Gastroesophageal sphincter (tissue), 4 donors: ENCODE results near the gene RBM6. TPM values are rescaled to one million over a fixed set of nuclear protein-coding genes. Genes with fewer than 3 reads are reported as not detected.

Source experiments
- ATAC-seq: fragments of 150-250 bp; one replicate; pipeline ENCODE4 v1.9.1; 2016; ENCODE audit warnings: mild to moderate bottlenecking, moderate library complexity
- H3K27ac ChIP-seq, 4 donors: fragments of 200-600 bp; sonication (generic) in 3 of 4; 1 replicate in 3 of 4; 2 replicates in 1 of 4; pipeline ENCODE4 v1.5.1; 2016 to 2019
- H3K27me3 ChIP-seq: fragments of 200-600 bp; sonication (generic); one replicate; pipeline ENCODE4 v1.5.1; 2019
- H3K36me3 ChIP-seq, 2 donors: fragments of 200-600 bp; sonication (generic); one replicate each; pipeline ENCODE4 v1.5.1; 2019; ENCODE audit warnings: control low read depth in 1 of 2
- H3K4me1 ChIP-seq, 3 donors: fragments of 200-600 bp; sonication (generic); 1 replicate in 2 of 3; 2 replicates in 1 of 3; pipeline ENCODE4 v1.5.1; 2016 to 2019; ENCODE audit warnings: control low read depth in 2 of 3
- H3K4me3 ChIP-seq, 2 donors: fragments of 200-600 bp; sonication (generic); one replicate each; pipeline ENCODE4 v1.5.1; 2019; ENCODE audit warnings: mild to moderate bottlenecking in 1 of 2, moderate library complexity in 1 of 2
- H3K9me3 ChIP-seq, 3 donors: fragments of 200-600 bp; sonication (generic); one replicate each; pipeline ENCODE4 v1.5.1; 2017 to 2019; ENCODE audit warnings: control low read depth in 2 of 3
- CTCF ChIP-seq, 4 experiments: fragments of 200-600 bp in 2 of 4; fragments of 450-650 bp in 2 of 4; sonication (generic) in 1 of 4; IDR thresholded peaks; one replicate each; pipeline ENCODE4 v1.5.1; 2017 to 2019; ENCODE audit warnings: antibody characterized with exemption in 4 of 4, mild to moderate bottlenecking in 2 of 4, moderate library complexity in 2 of 4
- EP300 ChIP-seq: sonication (generic); formaldehyde crosslinking; IDR thresholded peaks from one replicate; pipeline ENCODE4 v1.6.1; 2017; ENCODE audit warnings: antibody characterized with exemption, mild to moderate bottlenecking
- POLR2A ChIP-seq, 2 donors: fragments of 450-650 bp; IDR thresholded peaks; one replicate each; pipeline ENCODE4 v1.6.1; 2017; ENCODE audit warnings: antibody characterized with exemption in 2 of 2, mild to moderate bottlenecking in 2 of 2, moderate library complexity in 1 of 2
- POLR2AphosphoS5 ChIP-seq: sonication (generic); formaldehyde crosslinking; IDR thresholded peaks from one replicate; pipeline ENCODE4 v1.6.1; 2017; ENCODE audit warnings: antibody characterized with exemption
- WGBS, 2 donors: methylation state at CpG; one replicate each; pipeline ENCODE4 v1.1.5; 2018; ENCODE audit warnings: low coverage in 1 of 2; 5-methylcytosine and 5-hydroxymethylcytosine counted together
- total RNA-seq, 4 donors: library from RNA; depleted of rRNA; stranded (reverse); fragments of >200 nt; gene quantifications; one replicate each; pipeline ENCODE4 v1.1.0, GENCODE V29; 2016

Gene RBM6
- total RNA-seq, 4 donors from 2014 or later, result 39.0 to 135 (median 84.2) TPM

GRCh38 chr3:50124052-50124799 is 184.3 kb downstream of the RBM6 start:
- H3K4me1 ChIP-seq, result peaks cover 0 to 62% (median 26%) of the 10 kb centered on the region in 3 donors
- no peak overlapping the region for H3K4me3 ChIP-seq
- H3K27me3 ChIP-seq, result no peaks in the 10 kb centered on the region
- no peak for TF ChIP-seq EP300
- TF ChIP-seq POLR2AphosphoS5, result no peak
- no peak for TF ChIP-seq POLR2A (IDR thresholded peaks at IDR 0.05)
- no peak for TF ChIP-seq CTCF (IDR thresholded peaks at IDR 0.05)
- H3K27ac ChIP-seq, result no peak overlapping the region
- 0% methylated on average over 1 of the region's 15 CpGs; no CpG with 5 or more reads in 1 of the 2 donors for WGBS, 2 donors
- ATAC-seq, result no peak
- H3K9me3 ChIP-seq, result no peaks in the 10 kb centered on the region
- H3K36me3 ChIP-seq, result peaks cover 0 to 23% of the 10 kb centered on the region in 2 donors

GRCh38 chr3:50124800-50125178 is 184.8 kb downstream of the RBM6 start:
- peaks cover 0 to 62% (median 26%) of the 10 kb centered on the region in 3 donors for H3K4me1 ChIP-seq
- ATAC-seq, result no peak

GRCh38 chr3:50125541-50126286 is 185.8 kb downstream of the RBM6 start:
- Histone ChIP-seq H3K4me1 (peaks cover 0 to 62% (median 26%) of the 10 kb centered on the region in 3 donors), H3K9me3 (no peaks in the 10 kb centered on the region), H3K27ac (no peak overlapping the region), H3K4me3 (no peak overlapping the region), H3K36me3 (peaks cover 0 to 9% of the 10 kb centered on the region in 2 donors), H3K27me3 (no peaks in the 10 kb centered on the region)
- TF ChIP-seq POLR2A (IDR thresholded peaks at IDR 0.05) (no peak), POLR2AphosphoS5 (no peak), EP300 (no peak), CTCF (IDR thresholded peaks at IDR 0.05) (no peak)
- no peak for ATAC-seq
- WGBS, 2 donors, result 59 to 71% methylated on average over 1 to 3 of the region's 9 CpGs

More at GRCh38 chr3:50124800-50125178, 184.8 kb downstream of the RBM6 start:
- Histone ChIP-seq H3K9me3 (no peaks in the 10 kb centered on the region), H3K27me3 (no peaks in the 10 kb centered on the region), H3K27ac (no peak overlapping the region), H3K36me3 (peaks cover 0 to 18% of the 10 kb centered on the region in 2 donors), H3K4me3 (no peak overlapping the region)
- WGBS, 2 donors, result no CpG with 5 or more reads among the region's 12 CpGs
- no peak for TF ChIP-seq EP300

- Histone ChIP-seq H3K27ac (no peak overlapping the region), H3K4me3 (no peak overlapping the region), H3K36me3 (peaks cover 0 to under 1% of the 10 kb centered on the region in 2 donors), H3K27me3 (no peaks in the 10 kb centered on the region), H3K4me1 (peaks cover 0 to 59% (median 26%) of the 10 kb centered on the region in 3 donors), H3K9me3 (no peaks in the 10 kb centered on the region)
- ATAC-seq, result peak; percentile 26
- TF ChIP-seq POLR2AphosphoS5 (no peak), EP300 (no peak), CTCF (IDR thresholded peaks at IDR 0.05) (no peak), POLR2A (IDR thresholded peaks at IDR 0.05) (no peak)
- WGBS, 2 donors, result 24 to 49% methylated on average over 6 to 10 of the region's 16 CpGs
These were observed 186.6 kb downstream of the RBM6 start for GRCh38 chr3:50126287-50127211.

Other genes with a start within 250 kb of the RBM6 start
- under 1 TPM in 2 of 4 donors, not detected in 2; 0.27 to 0.31 TPM for gene AMIGO3, start 220.5 kb upstream of the RBM6 start, total RNA-seq
- gene GMPPB, start 216.2 kb upstream of the RBM6 start, total RNA-seq, result 10 to 100 TPM; 15.6 to 20.5 (median 17.3) TPM
- gene IP6K1, start 153.6 kb upstream of the RBM6 start, total RNA-seq, result 10 to 100 TPM; 37.8 to 64.9 (median 43.5) TPM
- under 1 TPM in 1 of 4 donors, not detected in 3; 0.40 TPM for gene CDHR4, start 140.3 kb upstream of the RBM6 start, total RNA-seq
- 1 to 10 TPM; 1.3 to 3.4 (median 3.1) TPM for gene INKA1, start 136.9 kb upstream of the RBM6 start, total RNA-seq
- gene UBA7, start 126.2 kb upstream of the RBM6 start, total RNA-seq, result 10 to 100 TPM; 16.2 to 62.7 (median 31.1) TPM
- 1 to 10 TPM in 3 of 4 donors, under 1 TPM in 1; 0.81 to 1.8 (median 1.6) TPM for gene TRAIP, start 83.6 kb upstream of the RBM6 start, total RNA-seq
- gene CAMKV, start 70.2 kb upstream of the RBM6 start, total RNA-seq, result not detected
- gene MST1R, start 36.3 kb upstream of the RBM6 start, total RNA-seq, result 1 to 10 TPM; 1.2 to 5.9 (median 2.0) TPM
- 10 to 100 TPM in 2 of 4 donors, 1 to 10 TPM in 2; 9.0 to 21.8 (median 10.8) TPM for gene MON1A, start 10.3 kb upstream of the RBM6 start, total RNA-seq
- gene RBM5, start 148.8 kb downstream of the RBM6 start, total RNA-seq, result 100 to 1,000 TPM in 3 of 4 donors, 10 to 100 TPM in 1; 85.7 to 228 (median 136) TPM
- gene SEMA3F, start 215.2 kb downstream of the RBM6 start, total RNA-seq, result 10 to 100 TPM in 3 of 4 donors, 1 to 10 TPM in 1; 6.7 to 33.5 (median 16.3) TPM